ENCODE measurements around the gene FHIT. TPM values are rescaled to one million over a fixed set of nuclear protein-coding genes. Genes with fewer than 3 reads are reported as not detected.

FHIT gene
- total and polyA plus RNA-seq, 2 of the 4 experiments (the other 2 are of a cell fraction), result 0.07 TPM; not detected in 1

DNA sequence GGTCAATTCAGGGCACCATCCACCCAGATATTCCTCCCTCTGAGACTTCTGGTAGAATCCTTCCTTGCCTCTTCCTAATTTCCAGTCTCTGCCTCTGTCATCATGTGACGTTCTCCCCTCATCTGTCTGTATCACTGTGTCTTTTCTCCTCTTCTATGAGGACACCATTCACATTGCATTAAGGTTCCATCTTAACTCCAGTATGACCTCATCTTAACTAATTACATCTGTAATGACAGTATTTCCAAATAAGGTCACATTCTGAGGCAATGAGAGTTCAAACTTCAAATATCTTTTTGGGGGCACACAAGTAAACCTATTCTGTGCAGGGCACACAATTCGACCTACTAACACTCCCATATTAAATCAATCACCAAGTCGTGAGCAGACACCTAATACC is 169.7 kb downstream of the FHIT start:
- TF ChIP-seq FOS (IDR thresholded peaks at IDR 0.05; ENCODE audit: low read depth, low read length), result no peak
- TF ChIP-seq CHD1 (IDR thresholded peaks at IDR 0.05; ENCODE audit: low read depth, low read length), result no peak
- TF ChIP-seq CTCF (conservative IDR thresholded peaks at IDR 0.05; ENCODE audit: low read depth, low read length), result no peak
- no peak for TF ChIP-seq POLR2A (IDR thresholded peaks at IDR 0.05; ENCODE audit: low read depth, low read length)
- no peak for TF ChIP-seq SMC3 (IDR thresholded peaks at IDR 0.05; ENCODE audit: low read depth, low read length)
- no peak for TF ChIP-seq BHLHE40 (IDR thresholded peaks at IDR 0.05; ENCODE audit: low read depth, low read length)
- TF ChIP-seq MXI1 (IDR thresholded peaks at IDR 0.05; ENCODE audit: borderline replicate concordance, low read depth, low read length), result no peak
- no peak for TF ChIP-seq RAD21 (IDR thresholded peaks at IDR 0.05; ENCODE audit: low read length)
- TF ChIP-seq ELK1 (IDR thresholded peaks at IDR 0.05; ENCODE audit: borderline replicate concordance, low read depth, low read length), result no peak
- no peak for TF ChIP-seq CEBPB (IDR thresholded peaks at IDR 0.05; ENCODE audit: low read depth, low read length)
- no peak for TF ChIP-seq RCOR1 (IDR thresholded peaks at IDR 0.05; ENCODE audit: insufficient replicate concordance, low read length)
- no peak for TF ChIP-seq MAZ (IDR thresholded peaks at IDR 0.05; ENCODE audit: borderline replicate concordance, low read depth, low read length)
- no peak for TF ChIP-seq RFX5 (IDR thresholded peaks at IDR 0.05; ENCODE audit: low read depth, low read length)
- TF ChIP-seq USF2 (IDR thresholded peaks at IDR 0.05; ENCODE audit: low read depth, low read length), result no peak
- no peak for TF ChIP-seq MAFK (IDR thresholded peaks at IDR 0.05; ENCODE audit: low read depth, low read length)
- Histone ChIP-seq H4K5ac (ENCODE audit: low read depth, low read length) (no peak overlapping the region), H3K36me3 (ENCODE audit: control insufficient read depth, insufficient read depth, low read length) (no peaks in the 10 kb centered on the region), H4K91ac (ENCODE audit: insufficient read depth, low read depth, low read length) (no peak overlapping the region), H3K9me1 (ENCODE audit: insufficient read depth, low read length) (no peaks in the 10 kb centered on the region), H2AFZ (replicated peaks; ENCODE audit: low read length, poor library complexity) (no peak overlapping the region), H3K4me1 (ENCODE audit: control insufficient read depth, insufficient read depth, low read length) (no peaks in the 10 kb centered on the region), H3K9ac (ENCODE audit: low read depth, low read length) (no peak overlapping the region), H3K4me3 (ENCODE audit: insufficient read depth, low read depth, low read length) (no peak overlapping the region), H3K14ac (replicated peaks; ENCODE audit: low read depth, low read length) (no peak overlapping the region), H3K56ac (ENCODE audit: extremely low read depth, insufficient read depth, low read length) (no peak overlapping the region), H3K23ac (ENCODE audit: low read depth, low read length) (no peak overlapping the region), H3K9me3 (ENCODE audit: control insufficient read depth, insufficient read depth, low read length) (0 out of 2 replicates have a peak, but pooled peaks cover 1% of the 10 kb centered on the region), H3K4me2 (ENCODE audit: low read depth, low read length) (no peak overlapping the region), H4K20me1 (ENCODE audit: insufficient read depth, low read length) (no peaks in the 10 kb centered on the region), H2AK5ac (ENCODE audit: low read depth, low read length) (no peak overlapping the region), H2AK9ac (replicated peaks; ENCODE audit: low read depth, low read length, poor library complexity) (no peak overlapping the region), H2BK120ac (ENCODE audit: low read depth, low read length) (no peak overlapping the region), H2BK20ac (ENCODE audit: low read depth, low read length) (no peak overlapping the region), H2BK15ac (ENCODE audit: low read depth, low read length) (no peak overlapping the region), H4K8ac (ENCODE audit: low read depth in 2 of 2, low read length in 2 of 2) (no peak overlapping the region), H3K79me1 (ENCODE audit: low read depth in 1 of 2, low read length in 2 of 2) (no peaks in the 10 kb centered on the region), H3K18ac (ENCODE audit: low read depth, low read length) (no peak overlapping the region), H3K27me3 (ENCODE audit: control insufficient read depth, insufficient read depth, low read length) (no peaks in the 10 kb centered on the region), H3K4ac (ENCODE audit: low read depth, low read length) (no peak overlapping the region), H3K27ac (ENCODE audit: insufficient read depth, low read length) (no peak overlapping the region), H2BK5ac (ENCODE audit: low read depth, low read length, poor library complexity, severe bottlenecking) (no peak overlapping the region)
- DNase-seq (no peak), ATAC-seq (ENCODE audit: low read depth) (no peak)
- WGBS, 2 experiments (ENCODE audit: extremely low coverage in 2 of 2, insufficient read length in 1 of 2), result 17% methylated on average over 2 of the region's 3 CpGs; no CpG with 5 or more reads in 1 of the 2 experiments
- dilution Hi-C loops (cut with HindIII; ENCODE audit: low sequenced_read_pairs, unreplicated experiment), result no loop called here
- ChIA-PET POLR2A (ENCODE audit: unreplicated experiment) (no interaction called here), CTCF (no interaction called here)
- intact Hi-C loops (cut with micrococcal nuclease), result no loop called here
- in situ Hi-C loops (cut with MboI; ENCODE audit: low sequenced_read_pairs), result no loop called here
- BruUV-seq (replicated peaks), result no TSS peak
